HG02981 (cell line): Measurements from ENCODE around the gene MLST8.
"Not testable (repeated sequence)": the region's sequence is repeated elsewhere in the genome, so short reads cannot be mapped to it uniquely, and the experiment has no call there.

ENCODE experiments used
- ATAC-seq: cut with Tn5 transposase; IDR thresholded peaks from one replicate; pipeline ENCODE4 v1.9.1; 2021; ENCODE audit warnings: mild to moderate bottlenecking, moderate library complexity; ENCODE audit not compliant: unreplicated experiment

MLST8 gene

DNA sequence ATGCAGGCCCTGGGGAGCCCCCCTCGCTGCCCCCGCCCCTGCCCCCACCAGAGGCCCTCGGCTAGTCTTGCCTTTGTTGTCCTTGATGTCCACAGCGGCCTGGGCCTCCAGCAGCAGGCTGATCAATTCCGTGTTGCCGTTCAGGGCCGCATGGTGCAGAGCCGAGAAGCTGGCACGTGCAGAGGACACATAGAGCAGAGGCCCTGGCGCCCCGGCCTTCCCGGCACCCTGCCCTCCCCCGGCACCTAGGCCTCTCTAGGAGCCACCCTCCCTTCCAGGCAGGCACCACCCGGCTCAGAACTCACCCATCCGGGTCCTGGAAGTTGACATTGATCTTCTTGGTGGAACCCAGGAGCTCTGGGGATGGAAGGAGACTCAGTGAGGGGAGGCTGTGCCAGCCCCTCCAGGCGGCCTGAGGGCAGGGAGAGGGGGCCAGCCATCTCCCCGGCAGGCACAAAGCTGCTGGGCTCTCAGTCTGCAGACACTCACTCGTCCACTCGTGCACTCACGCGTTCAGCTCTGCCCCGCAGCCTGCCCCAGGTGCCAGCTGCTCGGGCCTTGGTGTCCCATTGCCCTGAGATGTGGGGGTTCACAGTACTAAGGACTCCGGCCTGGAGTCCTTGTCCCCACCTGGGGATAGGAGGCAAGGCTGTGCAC is 15.1 kb upstream of the MLST8 start:
- no peak for ATAC-seq

DNA sequence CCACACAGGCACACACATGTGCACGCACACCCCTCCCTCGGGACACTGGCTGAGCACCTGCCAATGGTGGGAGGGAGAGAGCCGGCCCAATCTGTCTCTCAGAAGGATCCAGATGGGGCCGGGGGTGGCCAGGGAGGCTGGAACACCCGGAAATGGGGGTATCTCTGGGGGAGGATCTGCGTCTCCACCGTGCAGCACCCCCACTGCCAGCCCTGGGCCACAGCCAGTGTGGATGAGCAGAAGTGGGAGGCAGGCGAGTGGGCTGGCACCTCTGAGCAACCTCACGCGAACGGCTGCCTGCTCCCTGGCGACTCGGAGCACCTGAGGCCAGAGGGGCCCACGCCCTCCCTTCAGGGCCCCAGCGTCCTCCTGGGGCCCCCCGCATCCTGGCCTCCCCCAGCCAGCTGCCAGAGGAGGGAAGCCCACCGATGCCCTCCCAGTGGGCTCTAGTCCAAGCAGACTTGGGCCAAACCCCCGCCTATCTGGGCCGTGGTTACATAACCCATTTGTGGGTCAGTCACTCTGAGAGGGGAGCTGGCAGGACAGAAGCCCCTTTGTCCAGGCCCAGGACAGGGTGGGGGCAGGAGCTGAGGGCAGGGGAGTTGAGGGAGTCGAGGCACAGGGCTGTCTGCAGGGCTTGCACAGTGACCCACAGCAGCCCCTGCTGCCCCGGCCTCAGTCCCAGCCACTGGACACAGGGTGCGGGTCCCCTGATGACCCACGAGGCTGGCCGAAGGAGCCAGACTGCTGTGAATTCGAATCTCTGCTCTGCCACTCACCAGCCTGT is 14.4 kb upstream of the MLST8 start:
- ATAC-seq = no peak

DNA sequence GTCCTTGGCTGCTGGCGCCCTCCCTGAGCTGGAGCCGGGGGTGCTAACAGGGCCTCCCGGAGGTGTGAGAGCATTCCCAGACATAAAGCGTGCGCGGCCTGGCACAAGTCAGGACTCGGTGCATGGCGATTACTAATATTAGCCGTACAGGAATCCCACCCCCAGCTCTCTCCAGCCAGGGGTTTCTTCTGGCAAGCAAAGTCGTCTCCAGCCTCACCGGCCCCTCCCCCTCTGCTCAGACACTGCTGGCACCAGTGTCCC is 13.9 kb upstream of the MLST8 start:
- ATAC-seq = no peak

DNA sequence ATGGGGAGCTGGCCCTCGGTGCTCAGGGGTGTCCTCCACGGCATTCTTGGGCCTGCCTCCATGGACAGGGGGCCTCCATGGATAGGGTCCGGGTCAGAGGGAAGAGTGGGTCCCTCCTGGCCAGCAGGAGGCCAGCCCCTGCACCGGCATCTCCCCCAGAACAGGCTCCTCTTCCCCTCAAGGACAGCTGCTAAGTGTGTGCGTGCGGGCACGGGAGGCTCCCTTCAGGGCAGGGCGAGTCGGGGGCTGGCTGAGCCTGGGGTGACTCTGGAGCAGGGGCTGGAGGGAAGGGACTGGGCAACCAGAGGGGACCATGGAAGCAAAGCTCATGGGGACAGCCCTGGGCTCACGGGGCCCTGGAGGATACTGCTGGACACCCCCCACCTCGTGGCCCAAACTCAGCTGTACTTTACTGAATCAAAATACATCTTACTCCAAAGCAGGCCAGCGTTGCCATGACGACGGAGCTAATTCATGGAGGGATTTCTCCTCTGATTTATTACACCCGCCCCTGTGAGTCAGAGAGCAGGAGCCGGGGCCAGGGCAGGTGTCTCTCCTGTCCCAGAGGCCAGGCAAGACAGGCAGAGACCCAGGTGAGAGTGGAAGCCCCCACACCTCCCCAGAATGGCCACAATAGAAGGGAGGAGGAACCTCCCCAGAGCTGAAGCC is 11.0 kb upstream of the MLST8 start:
- no peak for ATAC-seq

DNA sequence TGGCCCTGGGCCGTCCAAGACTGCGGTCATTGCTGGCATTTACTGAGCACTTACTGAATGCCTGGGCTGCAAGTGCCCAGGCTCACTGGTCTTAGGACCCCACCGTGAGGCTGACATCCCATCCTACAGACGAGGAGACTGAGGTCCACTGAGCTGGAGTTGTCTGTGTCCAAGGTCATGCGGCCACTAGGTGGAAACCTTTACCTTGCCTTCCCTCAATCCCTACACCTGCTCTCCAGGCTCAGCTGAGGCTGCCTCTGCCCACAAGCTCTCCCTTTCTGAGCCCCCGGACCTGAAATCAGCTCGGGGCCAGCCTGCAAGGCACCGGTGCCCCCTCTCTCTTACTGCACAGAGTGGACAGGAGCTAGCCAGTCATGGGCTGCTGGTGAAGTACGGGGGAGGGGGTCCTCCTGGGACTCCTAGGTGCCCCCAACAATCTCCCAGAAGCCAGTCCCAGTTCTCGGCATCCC is 10.4 kb upstream of the MLST8 start:
- no peak for ATAC-seq

DNA sequence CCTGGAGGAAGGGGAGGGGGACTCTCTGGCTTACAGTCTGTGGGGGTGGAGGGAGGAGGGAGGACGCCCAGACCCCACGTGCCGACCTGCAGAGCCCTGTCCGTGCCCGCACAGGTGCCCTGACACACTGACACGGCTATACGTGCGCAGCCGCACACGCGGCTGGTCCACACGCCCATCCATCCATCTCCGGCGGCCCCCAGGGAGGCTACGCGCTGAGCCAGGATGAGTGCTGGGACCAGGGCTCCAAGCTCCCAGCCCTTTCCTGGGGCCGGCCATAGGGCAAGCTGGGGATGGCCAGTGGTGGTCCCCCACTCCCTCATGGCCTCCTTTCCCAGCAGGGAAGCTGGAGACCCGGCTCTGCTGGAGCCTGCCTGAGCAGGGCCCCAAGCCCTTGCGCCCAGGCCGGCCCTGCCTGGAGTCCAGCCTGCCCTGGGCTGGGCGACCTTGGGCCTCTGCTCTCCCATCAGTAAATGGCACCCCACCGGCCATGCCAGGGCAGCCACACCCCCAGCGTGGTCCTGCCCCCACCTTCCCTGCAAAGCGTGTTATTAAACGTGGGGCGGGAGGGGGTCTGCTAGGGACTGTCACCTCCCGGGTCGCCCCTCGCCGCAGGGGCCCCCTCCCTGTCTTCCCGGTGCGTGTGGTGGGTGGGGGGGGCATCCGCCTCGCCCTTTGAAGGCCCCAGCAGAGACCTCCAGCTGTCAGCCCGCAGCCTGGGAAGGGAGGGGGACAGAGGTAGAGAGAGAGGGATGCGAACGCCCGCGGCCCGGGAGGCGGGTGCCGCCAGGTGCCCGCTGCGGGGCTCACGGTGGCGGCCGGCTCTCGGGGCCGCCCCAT is 9.7 kb upstream of the MLST8 start:
- ATAC-seq = no peak

DNA sequence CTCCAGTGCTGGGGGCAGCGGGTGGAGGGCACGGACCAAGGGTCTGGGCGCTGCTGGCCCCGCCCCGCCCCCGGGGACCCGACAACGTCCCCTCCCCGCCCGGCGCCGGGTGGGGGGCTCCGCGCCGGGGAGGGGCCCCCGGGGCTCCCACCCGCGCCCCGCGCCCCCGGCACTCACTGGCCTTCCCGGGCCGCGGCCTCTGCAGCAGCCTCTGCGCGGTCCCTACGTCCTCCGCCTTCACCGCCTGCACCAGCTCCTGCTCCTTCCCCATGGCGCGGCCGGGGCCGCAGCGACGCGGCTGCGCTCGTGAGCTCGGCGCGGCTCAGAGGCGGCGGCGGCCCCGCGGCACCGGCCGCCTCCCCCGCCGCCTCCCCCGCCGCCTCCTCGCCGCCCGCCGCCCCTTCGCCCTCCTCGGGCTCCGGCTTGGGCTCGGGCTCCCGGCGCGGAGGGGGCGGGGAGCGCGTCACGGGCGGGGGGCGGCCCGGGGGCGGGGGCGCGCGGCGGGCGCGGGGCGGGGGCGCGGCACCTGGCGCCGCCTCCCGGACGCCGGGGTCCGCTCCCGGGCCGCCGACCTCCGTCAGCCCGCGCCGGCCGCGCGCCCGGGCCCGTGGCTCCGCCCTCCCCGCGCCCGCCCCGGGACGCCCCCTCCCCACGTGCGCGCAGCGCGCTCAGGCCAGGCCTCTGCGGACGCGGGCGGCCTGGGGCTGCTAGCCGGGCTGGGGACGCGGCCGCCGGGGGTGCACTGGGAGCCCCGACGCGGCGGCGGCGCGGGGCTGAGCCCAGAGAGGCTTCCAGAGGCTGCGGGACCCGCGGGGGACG is 8.9 kb upstream of the MLST8 start, which contains the start of gene CASKIN1:
TSS of gene CASKIN1 (minus strand) at position 444 of the 819 bp plus-strand sequence. CDS start at position 271, 173 bp downstream.
- ATAC-seq = no peak

DNA sequence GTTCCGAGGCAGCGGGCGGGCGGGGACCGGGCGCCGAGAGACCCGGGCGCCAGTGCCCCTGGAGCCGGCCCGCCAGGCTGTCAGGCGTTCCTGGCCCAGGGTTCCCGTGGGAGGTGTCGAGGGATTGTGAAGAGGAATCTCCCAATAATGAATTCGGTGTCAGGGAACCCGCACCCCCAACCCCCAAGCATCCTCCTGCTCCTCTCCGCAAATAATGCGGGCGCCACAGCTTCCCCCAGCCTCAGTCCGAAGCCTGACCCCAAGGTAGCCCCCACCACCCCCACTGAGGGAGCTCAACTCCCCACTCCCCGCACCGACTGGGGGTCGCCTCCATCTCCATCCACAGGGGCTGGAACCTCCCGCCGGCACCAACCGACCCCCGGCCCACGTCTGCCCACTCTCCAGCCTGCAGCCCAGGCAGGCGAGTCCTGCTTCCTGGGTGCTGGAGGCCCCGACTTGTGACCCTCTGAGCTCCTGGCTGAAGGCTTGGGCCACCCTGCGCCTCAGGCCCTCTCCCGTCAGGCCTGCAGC is 8.2 kb upstream of the MLST8 start:
- ATAC-seq = no peak

DNA sequence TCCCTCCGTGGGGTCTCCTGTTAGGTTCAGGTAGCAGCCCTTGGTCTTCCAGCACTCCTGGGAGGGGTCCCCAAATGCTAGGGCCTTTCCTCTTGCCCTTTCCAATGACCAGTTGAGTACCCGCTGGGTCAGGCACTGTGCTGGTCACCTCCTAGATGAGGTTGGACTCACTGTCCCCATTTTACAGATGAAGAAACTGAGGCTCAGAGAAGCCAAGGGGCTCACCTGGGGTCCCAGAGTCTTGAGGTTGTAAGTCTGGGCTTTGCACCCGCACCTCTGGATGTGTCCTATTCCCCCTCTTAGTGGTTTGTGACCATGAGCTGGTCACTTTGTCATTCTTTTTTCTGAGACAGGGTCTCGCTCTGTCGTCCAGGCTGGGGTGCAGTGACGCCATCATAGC is 7.5 kb upstream of the MLST8 start:
- no peak for ATAC-seq

DNA sequence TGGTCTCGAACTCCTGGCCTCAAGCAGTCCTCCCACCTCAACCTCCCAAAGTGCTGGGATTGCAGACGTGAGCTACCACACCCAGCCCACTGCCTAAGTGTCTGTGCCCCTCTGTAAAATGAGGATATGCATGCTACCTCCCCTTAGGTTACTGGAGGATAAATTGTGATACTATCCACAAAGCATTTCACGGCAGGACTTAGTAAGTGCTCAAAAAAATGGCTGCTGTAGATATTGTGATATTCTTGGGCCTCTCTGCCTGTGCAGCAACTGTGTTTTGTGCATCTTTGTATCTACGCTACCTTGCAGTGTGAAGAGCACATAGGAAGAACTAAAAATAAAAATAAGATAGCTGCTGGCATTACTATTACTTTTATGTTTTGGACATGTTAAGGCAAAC is 7.0 kb upstream of the MLST8 start:
- no peak for ATAC-seq

DNA sequence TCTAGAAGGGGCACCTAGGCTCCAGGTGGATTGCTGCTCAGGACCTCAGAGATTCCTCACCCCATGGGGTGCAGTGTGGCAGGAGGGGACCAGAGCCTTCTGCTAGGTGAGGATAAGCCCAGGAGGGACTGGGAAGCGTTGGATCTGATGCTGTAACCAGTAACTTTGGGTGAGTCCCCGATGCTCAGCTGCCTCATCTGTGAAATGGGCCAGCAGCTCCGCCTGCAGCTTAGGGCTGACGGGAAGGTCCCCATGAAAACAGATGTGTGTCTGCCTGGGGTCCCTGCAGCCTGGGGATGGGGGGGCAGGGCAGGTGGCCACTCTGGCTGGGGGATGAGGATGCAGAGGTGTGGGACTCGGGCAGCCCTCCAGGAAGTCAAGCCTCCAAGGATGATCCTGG is 6.2 kb upstream of the MLST8 start:
- no peak for ATAC-seq

DNA sequence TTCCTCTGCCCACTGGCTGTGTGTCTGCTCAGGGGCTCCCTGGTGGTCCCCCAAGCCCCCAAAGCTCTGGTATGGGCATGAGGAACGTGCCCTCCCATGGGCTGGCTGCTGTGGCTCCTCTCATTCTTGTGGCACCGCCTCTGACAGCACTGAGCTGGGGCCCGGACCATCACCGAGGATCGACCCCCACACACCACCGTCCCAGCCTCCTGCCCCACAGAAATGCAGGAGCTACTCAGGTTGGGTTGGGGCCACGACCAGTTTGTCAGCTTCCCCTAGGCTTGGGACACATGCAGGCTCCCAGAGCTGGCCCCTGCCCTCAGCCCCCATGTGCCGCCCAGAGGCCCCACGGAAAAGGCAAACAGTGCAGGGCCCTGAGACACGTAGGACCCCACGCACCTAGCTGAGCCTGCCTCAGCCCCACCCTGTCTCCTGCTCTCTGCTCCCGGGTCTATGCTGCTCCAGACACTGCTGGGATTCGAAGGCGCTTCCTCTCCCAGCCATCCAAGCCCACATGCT is 5.6 kb upstream of the MLST8 start:
- ATAC-seq = no peak

DNA sequence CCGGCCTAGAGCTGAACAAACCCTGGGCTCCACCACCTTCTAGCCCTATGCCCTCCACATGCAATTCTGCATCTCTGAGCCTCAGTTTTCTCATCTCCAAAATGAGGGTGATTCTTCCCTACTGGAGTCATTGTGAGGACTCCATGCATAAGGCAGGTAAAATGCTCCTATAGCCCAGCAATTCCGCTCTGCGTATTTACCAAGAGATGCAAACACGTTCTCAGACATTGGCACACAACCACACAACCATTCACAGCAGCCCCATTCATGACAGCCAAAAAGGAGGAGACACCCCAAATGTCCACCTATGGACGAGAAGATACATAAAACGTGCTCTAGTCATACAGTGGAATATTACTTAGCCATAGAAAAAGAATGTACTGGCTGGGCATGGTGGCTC is 4.9 kb upstream of the MLST8 start:
- no peak for ATAC-seq

DNA sequence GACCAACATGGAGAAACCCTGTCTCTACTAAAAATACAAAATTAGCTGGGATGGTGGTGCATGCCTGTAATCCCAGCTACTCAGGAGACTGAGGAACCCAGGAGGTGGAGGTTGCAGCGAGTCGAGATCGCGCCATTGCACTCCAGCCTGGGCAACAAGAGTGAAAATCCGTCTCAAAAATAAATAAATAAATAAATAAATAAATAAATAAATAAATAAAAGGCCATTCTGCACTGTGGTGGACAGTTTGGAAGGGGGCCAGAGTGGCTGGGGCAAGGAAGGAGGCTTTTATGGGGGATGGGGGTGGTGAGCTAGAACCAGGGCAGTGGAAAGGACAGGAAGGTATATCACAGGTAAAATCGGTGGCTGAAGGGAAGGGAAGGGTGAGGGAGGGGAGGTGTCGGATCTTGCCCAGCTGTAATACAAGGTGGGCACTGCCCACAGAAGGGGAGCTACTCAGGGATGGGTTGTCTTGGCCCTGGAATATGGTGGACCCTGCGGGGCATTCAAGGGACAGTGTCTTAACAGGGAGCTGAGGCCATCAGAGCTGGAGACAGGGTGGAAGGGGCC is 2.0 kb upstream of the MLST8 start:
- not testable (repeated sequence) for ATAC-seq

DNA sequence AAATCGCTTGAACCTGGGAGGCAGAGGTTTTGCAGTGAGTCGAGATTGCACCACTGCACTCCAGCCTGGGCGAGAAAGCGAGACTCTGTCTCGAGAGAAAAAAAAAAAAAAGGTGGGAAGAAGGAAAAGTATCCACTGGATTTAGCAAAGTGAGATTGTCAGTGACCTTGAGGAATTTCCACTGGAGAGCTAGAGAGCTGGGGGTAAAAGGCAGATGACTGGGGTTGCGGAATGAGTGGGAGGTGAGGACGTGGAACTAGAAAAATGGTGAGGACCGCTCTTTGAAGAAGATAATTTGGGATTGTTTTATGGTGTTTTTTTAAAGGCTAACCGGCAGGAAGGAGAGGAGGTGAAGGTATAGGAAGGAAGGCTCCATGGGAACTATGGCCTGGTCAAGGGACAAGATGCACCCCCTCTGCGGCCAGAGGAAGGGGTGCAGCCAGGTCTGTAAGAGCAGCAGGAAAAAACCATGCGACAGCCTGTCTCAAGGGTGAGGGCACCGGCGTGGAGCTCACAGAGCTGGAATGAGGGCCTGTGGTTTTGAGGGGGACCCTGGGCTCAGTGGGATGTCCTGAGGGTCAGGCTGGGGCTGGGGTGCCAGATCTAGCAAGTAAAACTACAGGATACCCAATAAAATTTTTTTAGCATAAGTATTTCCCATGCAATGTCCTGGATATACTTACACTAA is 694 bp upstream of the MLST8 start:
- no peak for ATAC-seq

DNA sequence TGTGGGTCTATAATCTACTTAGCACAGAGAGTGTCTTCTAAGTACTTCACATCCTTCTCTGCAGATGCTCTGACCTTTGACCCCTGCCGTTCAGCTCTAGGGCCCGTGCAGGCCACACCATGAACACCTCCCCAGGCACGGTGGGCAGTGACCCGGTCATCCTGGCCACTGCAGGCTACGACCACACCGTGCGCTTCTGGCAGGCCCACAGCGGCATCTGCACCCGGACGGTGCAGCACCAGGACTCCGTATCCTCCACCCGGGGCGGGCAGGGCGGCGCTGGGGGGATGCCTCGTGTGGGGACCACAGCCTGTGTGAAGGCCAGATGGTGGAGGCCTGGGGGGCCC is 686 bp downstream of the MLST8 start:
- ATAC-seq = peak; percentile 19

DNA sequence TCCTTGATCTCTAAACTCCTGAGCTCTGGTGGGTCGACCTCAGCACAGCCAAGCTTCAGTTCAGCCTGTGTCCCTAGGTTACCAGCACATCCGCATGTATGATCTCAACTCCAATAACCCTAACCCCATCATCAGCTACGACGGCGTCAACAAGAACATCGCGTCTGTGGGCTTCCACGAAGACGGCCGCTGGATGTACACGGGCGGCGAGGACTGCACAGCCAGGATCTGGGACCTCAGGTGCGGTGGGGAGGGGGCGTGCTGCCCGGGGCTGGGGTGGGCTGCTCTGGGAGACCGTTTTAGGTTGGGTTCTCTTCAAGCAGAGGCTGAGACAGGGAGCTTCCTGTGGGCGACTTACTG is 1.1 kb downstream of the MLST8 start:
- no peak for ATAC-seq

DNA sequence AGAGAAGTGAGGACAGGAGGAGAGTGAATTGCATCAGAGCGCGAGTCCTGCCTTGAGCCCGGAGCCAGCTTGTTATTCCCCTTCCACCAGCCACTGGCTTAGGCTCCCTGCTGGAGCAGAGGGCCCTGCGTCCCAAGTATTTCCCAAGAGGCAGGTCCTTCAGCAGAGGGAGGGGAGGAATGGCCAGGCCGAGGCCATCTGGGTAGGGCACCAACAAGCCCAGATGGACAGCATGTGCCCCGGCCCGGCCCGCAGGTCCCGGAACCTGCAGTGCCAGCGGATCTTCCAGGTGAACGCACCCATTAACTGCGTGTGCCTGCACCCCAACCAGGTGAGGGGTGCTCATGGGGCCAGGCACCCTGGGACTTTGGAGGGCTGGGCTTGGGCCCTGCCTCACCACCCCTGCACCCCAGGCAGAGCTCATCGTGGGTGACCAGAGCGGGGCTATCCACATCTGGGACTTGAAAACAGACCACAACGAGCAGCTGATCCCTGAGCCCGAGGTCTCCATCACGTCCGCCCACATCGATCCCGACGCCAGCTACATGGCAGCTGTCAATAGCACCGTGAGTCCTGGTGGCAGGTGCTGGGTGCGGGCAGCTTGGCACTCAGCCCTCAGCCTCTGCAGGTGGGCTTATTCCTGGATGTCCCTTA is 1.7 kb downstream of the MLST8 start:
- ATAC-seq = no peak

DNA sequence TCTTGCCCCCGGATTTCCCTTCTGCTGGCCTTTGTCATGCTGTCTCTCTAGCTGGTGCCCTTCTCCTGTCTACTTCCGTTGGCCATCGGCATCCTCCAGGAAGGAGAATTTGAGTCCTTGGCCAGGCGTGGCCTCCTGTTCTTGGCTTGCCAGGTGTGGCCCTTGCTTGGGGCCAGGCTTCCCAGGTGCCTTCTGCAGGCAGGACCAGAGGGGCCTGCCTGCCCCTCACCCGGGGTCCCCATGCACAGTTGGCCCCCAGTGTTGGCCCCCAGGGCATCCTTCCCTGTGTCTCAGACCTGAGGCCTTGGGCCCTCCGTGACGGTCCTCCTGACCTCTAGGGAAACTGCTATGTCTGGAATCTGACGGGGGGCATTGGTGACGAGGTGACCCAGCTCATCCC is 2.6 kb downstream of the MLST8 start:
- ATAC-seq = no peak
